ENCODE measurements around the gene WDR46.

DNA sequence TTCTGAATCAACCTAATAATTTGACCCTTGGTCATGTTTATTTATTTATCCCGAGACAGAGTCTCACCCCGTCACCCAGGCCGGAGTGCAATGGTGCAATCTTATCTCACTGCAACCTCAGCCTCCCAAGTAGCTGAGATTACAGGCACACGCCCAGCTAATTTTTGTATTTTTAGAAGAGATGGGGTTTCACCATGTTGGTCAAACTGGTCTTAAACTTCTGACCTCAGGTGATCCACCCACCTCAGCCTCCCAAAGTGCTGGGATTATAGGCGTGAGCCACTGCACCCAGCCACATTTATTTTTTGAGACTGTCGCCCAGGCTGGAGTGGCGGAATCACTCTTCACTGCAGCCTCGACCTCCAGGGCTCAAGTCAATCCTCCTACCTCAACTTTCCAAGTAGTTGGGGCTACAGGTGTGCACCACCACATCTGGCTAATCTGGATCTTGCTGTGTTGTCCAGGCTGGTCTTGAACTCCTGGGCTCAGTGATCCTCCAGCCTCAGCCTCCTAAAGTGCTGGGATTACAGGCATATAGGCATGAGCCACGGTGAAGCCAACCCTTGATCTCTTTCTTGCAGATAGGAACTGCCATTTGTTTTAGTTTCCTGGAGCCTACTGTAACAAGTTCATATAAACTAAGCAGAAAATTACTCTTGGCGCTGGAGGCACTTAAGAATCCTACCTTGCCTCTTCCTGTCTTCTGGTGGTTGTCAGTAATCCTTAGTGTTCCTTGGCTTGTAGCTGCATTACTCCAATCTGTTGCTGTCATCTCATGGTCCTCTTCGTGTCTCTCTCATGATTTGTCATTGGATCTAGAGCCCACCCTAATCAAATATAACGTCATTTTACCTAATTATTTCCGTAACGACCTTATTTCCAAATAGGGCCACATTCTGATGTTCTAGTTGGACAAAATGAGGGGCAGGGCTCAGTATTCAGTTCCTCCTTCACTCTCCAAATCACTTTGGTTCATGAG is 14.8 kb downstream of the WDR46 start:
- TF ChIP-seq JUND (IDR thresholded peaks at IDR 0.05) (no peak), YY1 (IDR thresholded peaks at IDR 0.05; ENCODE audit: extremely low read depth, insufficient replicate concordance, low read depth, low read length) (no peak), EZH2phosphoT487 (IDR thresholded peaks at IDR 0.05; ENCODE audit: borderline replicate concordance) (no peak), CTCF (IDR thresholded peaks at IDR 0.05 in 2 of 3, conservative IDR thresholded peaks at IDR 0.05 in 1 of 3; ENCODE audit: borderline replicate concordance in 1 of 3, insufficient read depth in 1 of 3, low read depth in 2 of 3, low read length in 2 of 3) (no peak)

All from HCT116 (cell line).